GM10266 (cell line): ENCODE measurements around the gene GNAQ.

Source experiments
- DNase-seq: peaks from one replicate; pipeline ENCODE4 v3.0.0; 2012; ENCODE audit errors: extremely low spot score
- CTCF ChIP-seq: IDR thresholded peaks from 2 replicates; pipeline ENCODE4 v1.5.1; 2012; ENCODE audit warnings: mild to moderate bottlenecking, low read depth; ENCODE audit not compliant: control insufficient read depth, insufficient read depth; ENCODE audit errors: missing control alignments

Gene GNAQ

DNA sequence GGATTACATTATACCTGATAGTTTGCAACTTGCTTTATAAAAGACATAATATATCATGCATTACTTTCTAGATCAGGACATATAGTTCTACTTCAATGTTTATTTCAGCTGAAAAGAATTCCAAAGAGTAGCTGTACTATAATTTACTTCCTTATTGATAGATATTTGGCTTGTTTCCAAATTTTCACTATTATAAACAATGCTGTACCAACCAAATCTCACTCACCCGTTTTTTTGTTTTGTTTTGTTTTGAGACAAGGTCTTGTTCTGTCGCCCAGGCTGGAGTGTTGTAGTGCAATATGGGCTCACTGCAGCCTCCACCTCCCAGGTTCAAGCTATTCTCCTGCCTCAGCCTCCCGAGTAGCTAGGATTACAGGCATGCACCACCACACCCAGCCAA lies 132.7 kb downstream of the GNAQ start:
- TF ChIP-seq CTCF = no peak
- DNase-seq = no peak

DNA sequence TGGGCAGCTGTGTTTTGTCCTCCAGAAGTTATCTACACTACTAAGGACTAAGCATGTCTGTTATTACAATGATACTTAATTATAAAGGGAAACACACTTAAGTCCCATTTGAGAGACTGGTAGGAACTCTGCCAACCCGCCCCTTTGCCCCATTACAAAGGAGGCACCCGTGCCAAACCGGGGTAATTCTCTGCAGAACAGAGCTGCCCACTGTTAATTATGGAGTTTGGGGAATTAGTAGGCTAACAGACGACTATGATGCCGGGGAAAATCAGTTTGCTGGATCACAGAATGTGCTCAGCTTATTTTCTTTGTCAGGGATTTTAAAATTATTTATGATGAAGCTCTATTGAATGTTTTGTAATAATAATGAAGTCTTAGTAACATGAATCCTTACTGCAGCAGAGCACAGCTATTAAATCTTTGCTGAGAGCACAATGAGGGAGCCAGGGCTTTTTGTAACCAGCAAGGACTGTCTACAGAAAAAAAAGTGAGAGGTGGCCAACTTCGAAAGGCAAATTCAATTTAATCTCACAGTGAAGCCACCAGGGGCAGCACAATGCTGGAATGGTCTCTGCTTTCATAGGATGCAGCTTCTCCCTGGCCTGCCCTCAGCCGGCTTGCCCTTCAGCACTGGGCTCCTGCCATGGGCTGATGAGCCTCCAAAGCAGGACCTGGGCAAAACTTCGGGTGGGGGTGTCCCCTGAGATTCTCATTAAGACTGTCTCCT lies 134.5 kb downstream of the GNAQ start:
- no peak for DNase-seq

DNA sequence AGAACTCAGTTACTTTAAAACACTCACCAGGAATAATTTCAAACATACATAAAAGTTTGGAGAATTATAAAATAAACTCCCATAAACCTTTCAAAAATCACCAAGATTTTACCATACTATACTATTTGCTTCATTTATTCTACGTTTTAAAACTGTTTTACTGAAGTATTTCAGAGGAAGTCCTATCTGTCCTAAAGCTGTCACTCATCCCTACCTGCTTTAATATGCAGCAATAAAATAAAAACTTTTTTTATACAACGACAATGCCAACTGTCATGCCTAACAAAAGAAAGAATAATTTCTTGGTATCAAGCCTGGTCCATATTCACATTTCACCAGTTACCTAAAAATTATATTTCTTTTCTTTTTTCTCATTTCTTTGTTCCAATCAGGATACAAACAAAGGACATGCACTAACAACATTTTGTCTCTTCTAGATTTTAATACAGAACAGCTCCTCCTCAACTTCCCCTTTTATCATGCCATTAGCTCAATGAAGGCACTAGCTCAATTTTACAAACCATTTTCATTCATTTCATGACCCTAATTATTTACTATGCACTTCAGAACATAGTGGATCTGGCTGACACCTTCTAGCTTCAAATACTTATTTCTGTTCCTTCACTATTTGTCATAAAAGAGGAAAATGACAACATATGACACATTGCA lies 135.2 kb downstream of the GNAQ start:
- no peak for TF ChIP-seq CTCF
- DNase-seq = no peak

More for the DNA sequence above, 134.5 kb downstream of the GNAQ start:
- no peak for TF ChIP-seq CTCF

DNA sequence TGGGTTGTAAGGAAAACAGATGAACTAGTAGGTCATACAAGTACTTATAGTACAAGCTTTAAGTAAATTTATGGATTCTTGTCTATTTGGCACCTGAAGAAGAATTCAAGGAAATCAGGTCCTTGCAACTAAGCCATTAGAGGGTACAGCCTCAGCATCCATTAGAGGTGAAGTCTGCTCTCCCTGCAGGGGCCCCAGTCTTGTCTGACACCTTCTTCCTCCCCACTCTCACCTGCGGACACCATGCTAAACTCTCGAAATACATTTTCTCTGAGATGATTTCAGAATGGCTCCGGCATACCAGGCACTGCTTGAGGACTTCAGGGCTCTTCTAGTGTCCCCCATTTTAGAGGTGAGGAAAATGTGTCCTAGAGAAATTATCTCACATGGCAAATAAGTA lies 137.9 kb downstream of the GNAQ start:
- TF ChIP-seq CTCF = no peak
- DNase-seq = no peak

GRCh38 chr9:77892955-77893514 lies 138.6 kb downstream of the GNAQ start:
- no peak for TF ChIP-seq CTCF
- no peak for DNase-seq

GRCh38 chr9:77892171-77892570 lies 139.4 kb downstream of the GNAQ start:
- no peak for TF ChIP-seq CTCF
- DNase-seq = peak; percentile 33
